ENCODE results near the gene ASB18. TPM values are rescaled to one million over a fixed set of nuclear protein-coding genes. Genes with fewer than 3 reads are reported as not detected.

Gene ASB18
- total RNA-seq, 1 experiment from 2014 or later = not detected

GRCh38 chr2:236239276-236240065, 24.7 kb downstream of the ASB18 start (continued):
- TF ChIP-seq ATF3 (IDR thresholded peaks at IDR 0.05) (no peak), CEBPB (IDR thresholded peaks at IDR 0.05; ENCODE audit: low read depth) (no peak), YY1 (IDR thresholded peaks at IDR 0.05; ENCODE audit: extremely low read depth, insufficient replicate concordance, low read depth, low read length) (no peak), TCF7L2 (IDR thresholded peaks at IDR 0.05; ENCODE audit: borderline replicate concordance, extremely low read depth, insufficient read depth, insufficient read length) (no peak), ZFX (IDR thresholded peaks at IDR 0.05) (no peak), MAX (IDR thresholded peaks at IDR 0.05) (no peak), CBX3 (IDR thresholded peaks at IDR 0.05; ENCODE audit: low read depth) (no peak)

GRCh38 chr2:236238751-236239150, 25.5 kb downstream of the ASB18 start:
- ATAC-seq (no peak), DNase-seq (ENCODE audit: low read depth, low spot score) (no peak)
- Histone ChIP-seq H3K9me2 (ENCODE audit: insufficient read depth) (0 out of 2 replicates have a peak, but pooled peaks cover 3% of the 10 kb centered on the region), H3K36me3 (ENCODE audit: control insufficient read depth in 1 of 2, insufficient read depth in 2 of 2, low read length in 2 of 2) (no peaks in the 10 kb centered on the region; a peak in 1 of 4 replicates), H3K4me3 (replicated peaks in 1 of 2; ENCODE audit: low read depth in 1 of 2, low read length in 2 of 2) (no peak overlapping the region), H3K4me2 (ENCODE audit: low read length) (no peak overlapping the region), H3K27me3 (ENCODE audit: insufficient read depth, low read length) (no peaks in the 10 kb centered on the region), H3K79me2 (ENCODE audit: insufficient read depth, low read length) (no peaks in the 10 kb centered on the region), H3K9me3 (ENCODE audit: control insufficient read depth in 1 of 2, insufficient read depth in 1 of 2, low read depth in 1 of 2, low read length in 2 of 2) (no peaks in the 10 kb centered on the region), H3K27ac (ENCODE audit: low read depth, low read length) (no peak overlapping the region), H4K20me1 (ENCODE audit: insufficient read depth) (no peaks in the 10 kb centered on the region), H3K4me1 (ENCODE audit: control insufficient read depth in 1 of 2, insufficient read depth in 2 of 2, low read length in 2 of 2) (no peaks in the 10 kb centered on the region), H3K9ac (ENCODE audit: low read length) (no peak overlapping the region), H2AFZ (ENCODE audit: low read depth, low read length, poor library complexity, severe bottlenecking) (no peak overlapping the region)
- intact Hi-C loops (cut with micrococcal nuclease) = no loop called here
- ChIA-PET RAD21 (ENCODE audit: low non-redundant PET in 1 of 2, low total read pairs in 2 of 2, uncharacterized antibody in 2 of 2, unreplicated experiment in 2 of 2) (no interaction called here), CTCF (no interaction called here), POLR2A (no interaction called here)
- no TSS peak for BruUV-seq (replicated peaks)
- TF ChIP-seq ELF1 (IDR thresholded peaks at IDR 0.05; ENCODE audit: borderline replicate concordance, low read depth) = no peak
- no peak for TF ChIP-seq SP1 (IDR thresholded peaks at IDR 0.05; ENCODE audit: low read depth)
- TF ChIP-seq SIN3A (IDR thresholded peaks at IDR 0.05; ENCODE audit: low read depth) = no peak
- no peak for TF ChIP-seq POLR2A (IDR thresholded peaks at IDR 0.05; ENCODE audit: borderline replicate concordance, extremely low read depth, insufficient read depth, insufficient read length)
- TF ChIP-seq ATF3 (IDR thresholded peaks at IDR 0.05) = no peak
- TF ChIP-seq YY1 (IDR thresholded peaks at IDR 0.05; ENCODE audit: extremely low read depth, insufficient replicate concordance, low read depth, low read length) = no peak
- no peak for TF ChIP-seq EGR1 (IDR thresholded peaks at IDR 0.05; ENCODE audit: low read depth)
- no peak for TF ChIP-seq CBX3 (IDR thresholded peaks at IDR 0.05; ENCODE audit: low read depth)
- TF ChIP-seq ZNF274 (IDR thresholded peaks at IDR 0.05; ENCODE audit: low read depth, low read length) = no peak
- TF ChIP-seq TCF7L2 (IDR thresholded peaks at IDR 0.05; ENCODE audit: borderline replicate concordance, extremely low read depth, insufficient read depth, insufficient read length) = no peak
- TF ChIP-seq POLR2AphosphoS5 (IDR thresholded peaks at IDR 0.05; ENCODE audit: low read depth, low read length) = no peak
- TF ChIP-seq CTCF (IDR thresholded peaks at IDR 0.05 in 2 of 3, conservative IDR thresholded peaks at IDR 0.05 in 1 of 3; ENCODE audit: borderline replicate concordance in 1 of 3, insufficient read depth in 1 of 3, low read depth in 2 of 3, low read length in 2 of 3) = no peak
- no peak for TF ChIP-seq REST (IDR thresholded peaks at IDR 0.05; ENCODE audit: low read depth)
